Measurements from ENCODE around the gene MESD. TPM values are rescaled to one million over a fixed set of nuclear protein-coding genes. Genes with fewer than 3 reads are reported as not detected.

The MESD gene
- total RNA-seq, 1 donor from 2014 or later, result 23.8 TPM

GRCh38 chr15:80953953-80954778 is 35.5 kb downstream of the MESD start:
- no peaks in the 10 kb centered on the region for H3K9me3 Mint-ChIP-seq (ENCODE audit: low read depth)
- H3K4me3 Mint-ChIP-seq (ENCODE audit: unreplicated experiment), result no peak overlapping the region
- H3K27me3 Mint-ChIP-seq (ENCODE audit: low read depth), result no peaks in the 10 kb centered on the region
- peak overlapping the region; percentile 55 for H3K27ac Mint-ChIP-seq (ENCODE audit: unreplicated experiment)
- no peak for DNase-seq (ENCODE audit: low spot score)
- H3K36me3 Mint-ChIP-seq (ENCODE audit: low read depth), result peaks cover 21% of the 10 kb centered on the region
- peaks cover 49% of the 10 kb centered on the region for H3K4me1 Mint-ChIP-seq (ENCODE audit: low read depth)
- TF ChIP-seq, protein P1, sequence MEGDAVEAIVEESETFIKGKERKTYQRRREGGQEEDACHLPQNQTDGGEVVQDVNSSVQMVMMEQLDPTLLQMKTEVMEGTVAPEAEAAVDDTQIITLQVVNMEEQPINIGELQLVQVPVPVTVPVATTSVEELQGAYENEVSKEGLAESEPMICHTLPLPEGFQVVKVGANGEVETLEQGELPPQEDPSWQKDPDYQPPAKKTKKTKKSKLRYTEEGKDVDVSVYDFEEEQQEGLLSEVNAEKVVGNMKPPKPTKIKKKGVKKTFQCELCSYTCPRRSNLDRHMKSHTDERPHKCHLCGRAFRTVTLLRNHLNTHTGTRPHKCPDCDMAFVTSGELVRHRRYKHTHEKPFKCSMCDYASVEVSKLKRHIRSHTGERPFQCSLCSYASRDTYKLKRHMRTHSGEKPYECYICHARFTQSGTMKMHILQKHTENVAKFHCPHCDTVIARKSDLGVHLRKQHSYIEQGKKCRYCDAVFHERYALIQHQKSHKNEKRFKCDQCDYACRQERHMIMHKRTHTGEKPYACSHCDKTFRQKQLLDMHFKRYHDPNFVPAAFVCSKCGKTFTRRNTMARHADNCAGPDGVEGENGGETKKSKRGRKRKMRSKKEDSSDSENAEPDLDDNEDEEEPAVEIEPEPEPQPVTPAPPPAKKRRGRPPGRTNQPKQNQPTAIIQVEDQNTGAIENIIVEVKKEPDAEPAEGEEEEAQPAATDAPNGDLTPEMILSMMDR (IDR thresholded peaks at IDR 0.05), result no peak

GRCh38 chr15:80953001-80953952 is 36.3 kb downstream of the MESD start:
- no peak for DNase-seq (ENCODE audit: low spot score)
- Mint-ChIP-seq H3K9me3 (ENCODE audit: low read depth) (no peaks in the 10 kb centered on the region), H3K36me3 (ENCODE audit: low read depth) (peaks cover 22% of the 10 kb centered on the region), H3K27me3 (ENCODE audit: low read depth) (no peaks in the 10 kb centered on the region), H3K4me3 (ENCODE audit: unreplicated experiment) (no peak overlapping the region), H3K4me1 (ENCODE audit: low read depth) (peaks cover 49% of the 10 kb centered on the region), H3K27ac (ENCODE audit: unreplicated experiment) (peak overlapping the region; percentile 58)
- TF ChIP-seq, protein P1 (IDR thresholded peaks at IDR 0.05), result peak; percentile 20

GRCh38 chr15:80951941-80952340 is 37.7 kb downstream of the MESD start:
- Mint-ChIP-seq H3K27ac (ENCODE audit: unreplicated experiment) (no peak overlapping the region), H3K4me3 (ENCODE audit: unreplicated experiment) (no peak overlapping the region), H3K27me3 (ENCODE audit: low read depth) (no peaks in the 10 kb centered on the region), H3K4me1 (ENCODE audit: low read depth) (peaks cover 37% of the 10 kb centered on the region), H3K36me3 (ENCODE audit: low read depth) (peaks cover 31% of the 10 kb centered on the region), H3K9me3 (ENCODE audit: low read depth) (no peaks in the 10 kb centered on the region)
- TF ChIP-seq, protein P1 (IDR thresholded peaks at IDR 0.05), result no peak
- DNase-seq (ENCODE audit: low spot score), result no peak

GRCh38 chr15:80950291-80951078 is 39.1 kb downstream of the MESD start:
- peaks cover 31% of the 10 kb centered on the region for H3K4me1 Mint-ChIP-seq (ENCODE audit: low read depth)
- H3K36me3 Mint-ChIP-seq (ENCODE audit: low read depth), result peaks cover 39% of the 10 kb centered on the region
- no peak overlapping the region for H3K4me3 Mint-ChIP-seq (ENCODE audit: unreplicated experiment)
- no peaks in the 10 kb centered on the region for H3K27me3 Mint-ChIP-seq (ENCODE audit: low read depth)
- no peak overlapping the region for H3K27ac Mint-ChIP-seq (ENCODE audit: unreplicated experiment)
- TF ChIP-seq, protein P1 (IDR thresholded peaks at IDR 0.05), result no peak
- DNase-seq (ENCODE audit: low spot score), result no peak
- H3K9me3 Mint-ChIP-seq (ENCODE audit: low read depth), result no peaks in the 10 kb centered on the region
